Measurements from ENCODE around the gene RIOX2. TPM values are rescaled to one million over a fixed set of nuclear protein-coding genes. Genes with fewer than 3 reads are reported as not detected.

The RIOX2 gene
- total and polyA plus RNA-seq, 7 donors, result 9.0 to 23.5 (median 16.8) TPM

DNA sequence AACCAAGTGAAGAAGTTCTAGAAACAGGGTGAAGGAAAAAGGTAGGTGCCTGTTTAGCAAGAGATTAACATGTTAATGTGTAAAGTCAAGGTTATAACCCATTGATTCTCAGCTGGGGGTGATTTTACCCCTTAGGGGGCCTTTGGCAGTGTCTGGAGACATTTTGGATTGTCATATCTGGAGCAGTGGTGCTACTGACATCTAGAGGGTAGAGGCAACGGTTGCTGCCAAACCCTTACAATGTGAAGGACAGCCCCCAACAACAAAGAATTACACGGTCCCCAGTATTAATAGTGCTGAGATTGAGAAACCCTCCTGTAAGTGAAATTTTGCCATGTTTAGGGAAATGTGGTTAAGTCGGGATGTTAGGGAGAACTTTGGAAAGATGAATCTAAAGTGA lies 75.7 kb downstream of the RIOX2 start:
- 93 to 94% methylated on average over 3 of the region's 3 CpGs for WGBS, 2 donors
- no peak overlapping the region for H3K4me3 ChIP-seq
- intact Hi-C loops (cut with DNase I), result loop anchor here (10.0 kb wide), 1 partner anchor 128 kb away; no protein-coding TSS in a partner anchor
- no peaks in the 10 kb centered on the region for H3K4me1 ChIP-seq
- TF ChIP-seq CTCF (IDR thresholded peaks at IDR 0.05) (no peak), POLR2AphosphoS5 (IDR thresholded peaks at IDR 0.05) (no peak), POLR2A (IDR thresholded peaks at IDR 0.05) (no peak), EP300 (IDR thresholded peaks at IDR 0.05) (no peak)
- no peaks in the 10 kb centered on the region for H3K27me3 ChIP-seq
- DNase-seq, result no peak
- no peak overlapping the region for H3K27ac ChIP-seq
- H3K36me3 ChIP-seq, result peaks cover 0 to 69% (median 6%) of the 10 kb centered on the region in 4 donors
- no peaks in the 10 kb centered on the region for H3K9me3 ChIP-seq

- peaks cover 0 to 70% (median 7%) of the 10 kb centered on the region in 4 donors for H3K36me3 ChIP-seq
These were observed 76.1 kb downstream of the RIOX2 start for GRCh38 chr3:97896129-97896528.

GRCh38 chr3:97895216-97895615 lies 77.0 kb downstream of the RIOX2 start:
- Histone ChIP-seq H3K27me3 (no peaks in the 10 kb centered on the region), H3K4me1 (no peaks in the 10 kb centered on the region), H3K4me3 (no peak overlapping the region), H3K36me3 (peaks cover 0 to 66% (median 7%) of the 10 kb centered on the region in 4 donors), H3K27ac (no peak overlapping the region), H3K9me3 (no peaks in the 10 kb centered on the region)
- intact Hi-C loops (cut with DNase I), result loop anchor here (10.0 kb wide), 1 partner anchor 130 kb away; no protein-coding TSS in a partner anchor
- no peak for DNase-seq
- no peak for TF ChIP-seq POLR2A (IDR thresholded peaks at IDR 0.05)
- TF ChIP-seq EP300 (IDR thresholded peaks at IDR 0.05), result no peak
- TF ChIP-seq POLR2AphosphoS5 (IDR thresholded peaks at IDR 0.05), result no peak
- WGBS, 2 donors, result 69 to 88% methylated on average over 3 of the region's 3 CpGs

More at GRCh38 chr3:97896129-97896528, 76.1 kb downstream of the RIOX2 start:
- Histone ChIP-seq H3K27ac (no peak overlapping the region), H3K9me3 (no peaks in the 10 kb centered on the region), H3K4me1 (no peaks in the 10 kb centered on the region), H3K27me3 (no peaks in the 10 kb centered on the region), H3K4me3 (no peak overlapping the region)
- 99 to 100% methylated on average over 1 of the region's 1 CpG for WGBS, 2 donors
- TF ChIP-seq CTCF (IDR thresholded peaks at IDR 0.05) (no peak), POLR2A (IDR thresholded peaks at IDR 0.05) (no peak), EP300 (IDR thresholded peaks at IDR 0.05) (no peak), POLR2AphosphoS5 (IDR thresholded peaks at IDR 0.05) (no peak)
- intact Hi-C loops (cut with DNase I), result loop anchor here (10.0 kb wide), 1 partner anchor 129 kb away; no protein-coding TSS in a partner anchor
- no peak for DNase-seq

- Histone ChIP-seq H3K27ac (no peak overlapping the region), H3K9me3 (no peaks in the 10 kb centered on the region), H3K27me3 (no peaks in the 10 kb centered on the region), H3K36me3 (peaks cover 0 to 73% (median 9%) of the 10 kb centered on the region in 4 donors), H3K4me1 (no peaks in the 10 kb centered on the region), H3K4me3 (no peak overlapping the region)
- DNase-seq, result no peak
- intact Hi-C loops (cut with DNase I), result loop anchor here (10.0 kb wide), 1 partner anchor 132 kb away; no protein-coding TSS in a partner anchor
- TF ChIP-seq POLR2AphosphoS5 (IDR thresholded peaks at IDR 0.05), result no peak
- TF ChIP-seq POLR2A (IDR thresholded peaks at IDR 0.05), result no peak
- no peak for TF ChIP-seq EP300 (IDR thresholded peaks at IDR 0.05)
- no peak for TF ChIP-seq CTCF (IDR thresholded peaks at IDR 0.05)
- WGBS, 2 donors, result 87 to 92% methylated on average over 1 of the region's 1 CpG
These were observed 79.4 kb downstream of the RIOX2 start for GRCh38 chr3:97892852-97893251.

Other genes starting within 250 kb of the RIOX2 start
- gene ARL6, start 207.7 kb downstream of the RIOX2 start, total RNA-seq, result 10 to 100 TPM in 2 of 4 donors, 1 to 10 TPM in 2; 8.6 to 11.1 (median 9.9) TPM
- 1 to 10 TPM in 2 of 3 donors, under 1 TPM in 1; 0.69 to 1.8 (median 1.2) TPM for gene ARL6, start 207.7 kb downstream of the RIOX2 start, polyA plus RNA-seq
- 10 to 100 TPM; 37.8 to 60.2 (median 43.2) TPM for gene CRYBG3, start 150.4 kb downstream of the RIOX2 start, total RNA-seq
- gene CRYBG3, start 150.4 kb downstream of the RIOX2 start, polyA plus RNA-seq, result 1 to 10 TPM; 3.0 to 7.1 (median 3.2) TPM
- gene GABRR3, start 62.9 kb upstream of the RIOX2 start, total RNA-seq, result not detected
- gene GABRR3, start 62.9 kb upstream of the RIOX2 start, polyA plus RNA-seq, result not detected
- gene OR5AC2, start 114.7 kb upstream of the RIOX2 start, total RNA-seq, result not detected
- not detected for gene OR5AC2, start 114.7 kb upstream of the RIOX2 start, polyA plus RNA-seq
- gene OR5H1, start 158.3 kb upstream of the RIOX2 start, total RNA-seq, result not detected
- not detected for gene OR5H1, start 158.3 kb upstream of the RIOX2 start, polyA plus RNA-seq
- not detected for gene OR5H14, start 175.0 kb upstream of the RIOX2 start, total RNA-seq
- not detected for gene OR5H14, start 175.0 kb upstream of the RIOX2 start, polyA plus RNA-seq
- not detected for gene OR5H15, start 194.3 kb upstream of the RIOX2 start, total RNA-seq
- not detected for gene OR5H15, start 194.3 kb upstream of the RIOX2 start, polyA plus RNA-seq